Uterus (tissue), 2 donors: ENCODE data around the gene ZNF148.

Source experiments
- CTCF ChIP-seq, 4 experiments: fragments of 200-600 bp in 2 of 4; fragments of 450-650 bp in 2 of 4; sonication (generic) in 2 of 4; IDR thresholded peaks; one replicate each; pipeline ENCODE4 v1.5.1; 2016 to 2019; ENCODE audit warnings: antibody characterized with exemption in 4 of 4, mild to moderate bottlenecking in 2 of 4, moderate library complexity in 1 of 4
- POLR2A ChIP-seq, 2 donors: fragments of 450-650 bp; IDR thresholded peaks; one replicate each; pipeline ENCODE4 v1.6.1; 2016; ENCODE audit warnings: antibody characterized with exemption in 2 of 2, mild to moderate bottlenecking in 1 of 2, moderate library complexity in 1 of 2

- no peak for TF ChIP-seq CTCF (IDR thresholded peaks at IDR 0.05)
- no peak for TF ChIP-seq POLR2A (IDR thresholded peaks at IDR 0.05)
Observed at GRCh38 chr3:125213946-125214542, 161.1 kb downstream of the ZNF148 start.
